Lower leg skin (tissue), 3 donors: ENCODE measurements around the gene DNAJC12.

Experiments
- CTCF ChIP-seq, 3 donors: fragments of 450-650 bp; IDR thresholded peaks; one replicate each; pipeline ENCODE4 v1.5.1; 2016; ENCODE audit warnings: antibody characterized with exemption in 3 of 3, mild to moderate bottlenecking in 3 of 3, moderate library complexity in 2 of 3
- POLR2A ChIP-seq, 2 donors: fragments of 450-650 bp; IDR thresholded peaks; one replicate each; pipeline ENCODE4 v1.6.1; 2016 to 2017; ENCODE audit warnings: antibody characterized with exemption in 2 of 2, mild to moderate bottlenecking in 1 of 2, moderate library complexity in 1 of 2

- TF ChIP-seq CTCF (IDR thresholded peaks at IDR 0.05) = no peak
- no peak for TF ChIP-seq POLR2A (IDR thresholded peaks at IDR 0.05)
Observed at GRCh38 chr10:67760272-67760671, 77.7 kb downstream of the DNAJC12 start.
